H4 (cell line): ENCODE results near the gene SNX5. TPM values are rescaled to one million over a fixed set of nuclear protein-coding genes. Genes with fewer than 3 reads are reported as not detected.

Experiments
- DNase-seq: peaks from one replicate; pipeline ENCODE4 v3.0.0-alpha.2; 2015; ENCODE audit warnings: low spot score
- total RNA-seq: library from RNA; depleted of rRNA; stranded (reverse); fragments of >200 nt; shearing (Covaris generic); gene quantifications from 2 replicates; pipeline ENCODE4 v1.2.3, GENCODE V29; 2014; rRNA removed

SNX5 gene
- total RNA-seq = 85.0 and 114 TPM in 2 replicates

DNA sequence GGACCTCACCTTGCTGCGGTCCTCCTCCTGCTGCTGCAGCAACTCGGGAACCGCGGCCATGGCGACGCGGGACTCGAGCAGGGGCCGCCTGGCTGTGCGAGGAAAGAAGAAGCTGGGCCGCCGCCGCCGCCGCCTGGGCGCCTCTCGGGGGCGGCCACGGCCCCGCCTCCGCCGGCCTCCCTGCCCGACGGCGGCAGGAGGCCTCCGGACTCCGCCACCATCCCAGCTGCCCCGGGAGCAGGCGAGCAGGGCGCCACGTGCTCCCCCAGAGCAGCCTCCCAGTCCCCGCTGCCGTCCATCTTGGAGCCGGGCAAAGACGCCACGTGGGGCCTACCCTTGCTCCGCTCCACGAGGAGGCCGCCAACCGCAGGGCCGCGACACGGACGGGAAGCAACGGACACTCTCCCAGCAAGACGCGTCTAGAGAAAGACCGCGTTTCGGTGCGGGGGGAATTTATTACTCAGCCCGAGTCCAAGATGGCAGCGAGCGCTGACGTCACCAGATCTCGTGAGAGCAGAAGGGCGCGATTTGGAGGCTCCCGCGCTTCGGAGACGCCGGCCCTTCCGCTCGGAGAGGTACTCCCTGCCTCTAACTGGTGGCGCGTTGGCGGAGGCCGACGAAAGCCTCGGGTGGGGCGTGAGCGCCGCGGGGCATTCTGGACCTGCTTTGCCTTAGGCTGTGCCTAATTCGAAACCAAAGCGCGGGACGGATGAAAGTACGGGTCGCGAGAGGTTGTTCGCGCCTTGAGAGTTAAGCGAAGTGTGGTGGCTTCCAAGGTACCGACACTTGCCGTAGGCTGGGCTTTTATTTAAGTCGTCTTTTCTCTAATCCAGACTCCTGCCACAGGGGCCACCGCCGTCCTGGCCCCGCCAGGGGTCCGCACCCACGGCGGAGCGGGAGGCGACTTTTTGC lies at the start of gene SNX5, which contains the start of gene MGME1:
Gene SNX5 (minus strand): TSS at position 429 of the 912 bp plus-strand sequence. CDS start 369 bp downstream, at position 60.
Gene MGME1 (plus strand): TSS at position 653 of the 912 bp plus-strand sequence. CDS start 842 bp downstream, outside the sequence.
- peak; percentile 99 for DNase-seq

DNA sequence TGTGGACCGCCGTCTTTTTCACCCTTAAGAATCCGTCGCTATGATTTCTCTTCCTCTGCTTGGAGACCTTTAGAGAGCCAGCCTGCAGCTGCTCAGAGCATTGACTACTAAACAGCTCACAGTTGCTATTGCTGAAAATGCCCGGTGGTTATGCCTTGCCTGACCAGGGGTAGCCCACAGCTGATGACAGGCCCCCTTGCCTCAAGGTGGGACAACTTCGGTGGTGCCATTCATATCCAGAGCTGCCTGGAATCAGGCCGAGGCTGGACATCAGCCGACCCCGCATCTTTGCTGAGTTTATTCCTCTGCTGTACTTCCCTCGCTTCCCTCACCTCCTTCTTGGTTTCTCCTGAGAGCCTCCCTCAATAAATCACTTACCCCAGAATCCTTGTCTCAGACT lies 49.5 kb upstream of the SNX5 start:
- no peak for DNase-seq

DNA sequence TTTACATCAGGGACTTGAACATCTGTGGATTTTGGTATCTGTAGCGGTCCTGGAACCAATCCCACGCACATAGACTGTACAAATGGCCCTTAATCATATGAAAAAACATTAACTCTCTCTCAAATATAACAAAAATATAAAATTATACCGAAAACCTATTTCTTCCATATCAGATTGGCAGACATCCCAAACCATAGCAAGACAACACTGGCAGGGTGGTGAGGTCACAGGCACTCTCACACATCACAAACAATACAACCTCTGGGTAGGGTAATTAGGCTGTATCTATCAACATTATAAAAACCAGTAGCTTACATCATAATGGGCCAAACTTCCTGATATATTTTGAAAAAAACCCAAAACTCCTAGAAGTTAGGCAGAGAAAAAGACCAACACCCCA lies 48.2 kb upstream of the SNX5 start:
- DNase-seq = no peak

DNA sequence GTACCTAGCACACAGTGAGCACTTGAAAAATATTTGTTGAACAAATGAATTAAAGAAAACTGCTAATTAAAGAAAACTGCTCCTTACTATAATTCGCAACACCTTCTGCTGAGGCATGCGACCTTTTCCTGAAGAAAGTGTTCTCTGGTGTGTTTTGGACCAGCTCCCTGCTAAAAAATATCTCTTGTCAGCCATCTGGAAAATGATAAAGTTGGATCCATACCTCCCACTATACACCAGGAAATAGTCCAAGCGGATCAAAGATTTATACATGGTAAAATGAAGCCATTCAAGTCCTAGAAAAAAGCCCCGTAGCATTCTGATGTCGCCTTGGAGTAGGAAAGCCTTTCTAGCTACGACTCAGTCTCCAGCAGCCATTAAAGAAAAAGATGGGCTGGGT lies 45.8 kb upstream of the SNX5 start:
- DNase-seq = no peak

DNA sequence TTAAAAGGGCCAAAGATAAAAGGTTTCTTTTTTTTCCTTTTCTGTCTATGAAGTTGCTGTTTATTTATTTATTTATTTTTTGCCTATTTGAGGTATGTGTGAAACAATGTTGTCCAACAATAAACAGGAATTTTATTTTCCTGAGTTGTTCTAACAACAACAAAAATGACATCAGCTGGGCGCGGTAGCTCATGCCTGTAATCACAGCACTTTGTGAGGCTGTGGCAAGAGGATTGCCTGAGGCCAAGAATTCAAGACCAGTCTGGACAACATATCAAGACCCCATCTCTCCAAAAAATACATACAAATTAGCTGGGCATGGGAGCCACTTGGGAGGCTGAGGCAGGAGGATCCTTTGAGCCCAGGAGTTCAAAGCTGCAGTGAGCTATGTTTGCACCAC lies 44.3 kb upstream of the SNX5 start:
- DNase-seq = no peak

DNA sequence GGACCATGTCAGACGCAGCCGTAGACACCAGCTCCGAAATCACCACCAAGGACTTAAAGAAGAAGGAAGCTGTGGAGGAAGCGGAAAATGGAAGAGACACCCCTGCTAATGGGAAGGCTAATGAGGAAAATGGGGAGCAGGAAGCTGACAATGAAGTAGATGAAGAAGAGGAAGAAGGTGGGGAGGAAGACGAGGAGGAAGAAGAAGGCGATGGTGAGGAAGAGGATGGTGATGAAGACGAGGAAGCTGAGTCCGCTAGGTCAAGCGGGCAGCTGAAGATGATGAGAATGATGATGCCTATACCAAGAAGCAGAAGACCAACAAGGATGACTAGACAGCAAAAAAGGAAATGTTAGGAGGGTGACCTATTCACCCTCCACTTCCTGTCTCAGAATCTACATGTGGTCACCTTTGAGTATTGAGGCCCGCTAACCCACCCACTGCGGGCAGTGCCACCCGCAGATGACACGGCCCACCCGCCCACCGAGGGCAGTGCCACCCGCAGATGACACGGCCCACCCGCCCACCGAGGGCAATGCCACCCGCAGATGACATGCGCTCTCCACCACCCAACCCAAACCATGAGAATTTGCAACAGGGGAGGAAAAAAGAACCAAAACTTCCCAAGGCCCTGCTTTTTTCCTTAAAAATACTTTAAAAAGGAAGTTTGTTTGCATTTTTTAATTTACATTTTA lies 43.5 kb upstream of the SNX5 start:
- DNase-seq = no peak

DNA sequence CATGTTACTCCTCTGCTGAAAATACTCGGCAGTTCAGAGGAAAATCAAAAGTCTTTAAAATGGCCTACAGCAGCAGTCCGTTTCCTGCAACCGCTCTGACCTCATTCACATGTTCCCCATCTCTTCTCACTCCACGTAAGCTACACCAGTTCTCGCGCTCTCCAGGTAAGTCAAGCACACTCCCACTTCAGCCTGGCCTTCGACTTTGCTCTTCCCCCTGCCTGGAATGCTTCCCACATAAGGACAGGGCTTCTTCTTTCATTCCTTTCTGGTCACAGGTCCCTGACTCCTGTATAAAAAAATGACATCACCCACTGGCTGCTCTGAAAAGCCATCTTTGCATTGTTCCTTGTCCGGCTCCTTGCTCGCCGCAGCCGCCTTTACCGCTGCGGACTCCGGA lies 42.9 kb upstream of the SNX5 start:
- no peak for DNase-seq

DNA sequence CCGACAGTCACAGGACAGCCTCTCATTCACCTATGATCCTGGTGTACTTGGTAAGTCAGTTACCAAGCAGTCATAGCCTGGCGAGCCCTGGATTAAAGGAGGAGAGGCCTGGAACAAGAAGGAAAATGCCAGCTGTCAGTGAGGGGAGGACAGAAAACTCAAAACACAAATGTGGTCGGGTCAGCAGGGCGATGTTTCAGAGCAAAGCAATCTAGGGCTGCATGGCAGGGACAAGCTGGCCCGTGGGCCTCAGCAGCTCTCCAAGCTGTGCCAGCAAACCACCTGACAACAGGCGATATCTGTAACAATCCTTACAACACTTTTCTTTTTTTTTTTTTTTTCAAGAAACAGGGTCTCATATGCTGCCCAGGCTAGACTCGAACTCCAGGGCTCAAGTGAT lies 40.5 kb upstream of the SNX5 start:
- no peak for DNase-seq

DNA sequence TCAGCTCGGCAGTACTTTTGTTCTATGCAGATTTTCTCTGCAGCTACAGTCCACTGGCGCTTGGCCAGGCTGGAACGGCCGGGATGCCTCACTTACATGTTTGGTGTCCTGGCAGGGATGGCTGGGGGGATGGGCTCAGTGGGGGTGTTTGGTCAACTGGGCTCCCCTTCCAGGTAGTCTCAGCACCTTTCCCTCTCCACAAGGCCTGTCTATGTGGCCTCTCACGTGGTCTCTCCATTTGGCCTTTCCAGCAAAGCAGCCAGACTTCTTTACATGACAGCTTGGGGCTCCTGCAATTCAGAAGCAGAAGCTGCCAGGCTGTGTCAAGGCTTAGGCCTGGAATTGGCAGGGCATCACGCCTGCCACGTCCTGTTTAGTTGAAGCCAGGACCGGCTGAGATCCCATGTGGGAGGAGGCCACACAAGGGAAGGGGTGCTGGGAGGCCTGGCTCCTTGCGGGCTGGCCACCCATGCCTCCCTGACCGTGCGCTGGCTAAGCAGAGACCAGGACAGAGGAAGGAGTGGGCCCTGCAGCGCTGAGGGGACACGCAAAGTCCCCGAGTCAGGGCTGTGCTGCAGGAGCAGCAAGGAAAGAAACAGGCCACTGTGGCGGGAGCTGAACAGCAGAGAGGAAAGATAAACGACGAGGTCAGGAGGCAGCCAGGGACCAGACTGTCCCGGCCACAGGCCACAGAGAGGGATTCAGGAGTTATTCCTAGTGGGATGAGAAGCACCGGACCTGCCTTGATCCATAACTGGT lies 39.1 kb upstream of the SNX5 start:
- no peak for DNase-seq

DNA sequence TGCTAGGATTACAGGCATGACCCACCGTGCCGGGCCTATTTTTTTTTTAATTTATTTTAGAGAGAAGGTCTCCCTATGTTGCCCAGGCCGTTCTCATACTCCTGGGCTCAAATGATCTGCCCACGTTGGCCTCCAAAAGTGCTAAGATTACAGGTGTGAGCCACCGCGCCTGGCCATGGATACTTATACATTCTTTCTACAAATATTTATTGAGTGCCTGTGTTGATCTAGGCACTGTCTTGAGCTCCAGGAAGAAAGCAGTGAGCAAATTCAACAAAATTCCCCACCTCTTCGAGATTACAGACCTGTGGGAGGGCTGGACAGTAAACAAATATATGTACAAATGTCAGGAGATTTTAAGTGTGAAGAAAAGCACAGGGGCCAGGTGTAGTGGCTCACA lies 38.1 kb upstream of the SNX5 start:
- no peak for DNase-seq

DNA sequence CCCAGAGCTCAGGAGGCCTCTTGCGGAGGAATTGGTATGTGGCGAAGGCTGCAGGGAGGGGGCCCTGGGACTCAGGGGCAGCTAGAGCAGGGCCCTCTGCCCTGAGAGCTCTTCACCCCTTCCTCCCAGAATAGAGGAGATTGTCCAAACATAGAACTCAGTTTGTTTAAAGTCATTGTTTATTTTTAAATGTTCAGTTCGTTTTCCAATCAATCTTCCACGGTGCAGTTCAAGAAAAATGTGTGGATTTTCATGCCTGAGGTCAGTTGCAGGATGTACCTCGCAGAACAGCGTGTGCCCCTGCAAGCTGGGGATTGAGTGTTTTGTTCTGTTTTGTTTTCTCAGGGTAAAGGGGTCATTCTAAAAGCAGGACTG lies 37.4 kb upstream of the SNX5 start:
- no peak for DNase-seq

DNA sequence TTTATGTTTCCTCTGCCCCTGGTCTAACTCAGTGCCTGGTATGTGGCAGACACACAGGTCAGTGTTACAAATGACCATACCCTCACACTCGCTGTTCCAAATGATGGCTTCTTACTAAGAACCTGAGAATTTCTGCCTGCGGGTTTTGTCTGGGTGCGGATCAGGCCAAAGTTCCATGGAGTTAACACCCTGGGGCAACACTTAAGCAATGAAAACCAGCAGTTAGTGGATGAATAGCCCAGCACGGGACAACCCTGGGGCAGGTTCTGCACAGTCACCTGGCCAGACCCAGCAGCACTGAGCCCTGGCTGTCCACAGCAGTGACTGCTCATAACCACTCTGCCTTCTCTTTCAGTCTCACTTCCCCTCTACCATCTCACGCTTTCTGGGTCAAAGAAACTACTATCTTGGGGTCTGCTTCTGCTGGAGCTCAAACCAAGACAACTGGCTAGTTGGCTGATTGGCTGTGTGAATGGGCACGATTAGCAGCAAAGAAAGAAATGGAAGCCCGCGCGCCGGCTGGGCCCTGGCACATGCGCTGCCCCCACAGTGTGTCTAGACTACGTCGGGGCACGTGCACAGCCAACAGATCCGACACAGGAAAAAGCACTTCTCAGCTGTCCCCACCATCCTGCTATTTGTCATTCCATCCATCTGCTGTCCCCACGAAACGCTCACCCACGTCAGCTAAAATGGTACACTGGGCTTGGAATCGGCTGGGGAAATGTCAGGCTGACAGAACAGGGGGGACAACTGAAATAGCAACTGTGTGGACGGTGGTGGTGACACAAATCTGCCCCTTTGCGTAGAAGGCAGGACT lies 36.8 kb upstream of the SNX5 start:
- DNase-seq = no peak

DNA sequence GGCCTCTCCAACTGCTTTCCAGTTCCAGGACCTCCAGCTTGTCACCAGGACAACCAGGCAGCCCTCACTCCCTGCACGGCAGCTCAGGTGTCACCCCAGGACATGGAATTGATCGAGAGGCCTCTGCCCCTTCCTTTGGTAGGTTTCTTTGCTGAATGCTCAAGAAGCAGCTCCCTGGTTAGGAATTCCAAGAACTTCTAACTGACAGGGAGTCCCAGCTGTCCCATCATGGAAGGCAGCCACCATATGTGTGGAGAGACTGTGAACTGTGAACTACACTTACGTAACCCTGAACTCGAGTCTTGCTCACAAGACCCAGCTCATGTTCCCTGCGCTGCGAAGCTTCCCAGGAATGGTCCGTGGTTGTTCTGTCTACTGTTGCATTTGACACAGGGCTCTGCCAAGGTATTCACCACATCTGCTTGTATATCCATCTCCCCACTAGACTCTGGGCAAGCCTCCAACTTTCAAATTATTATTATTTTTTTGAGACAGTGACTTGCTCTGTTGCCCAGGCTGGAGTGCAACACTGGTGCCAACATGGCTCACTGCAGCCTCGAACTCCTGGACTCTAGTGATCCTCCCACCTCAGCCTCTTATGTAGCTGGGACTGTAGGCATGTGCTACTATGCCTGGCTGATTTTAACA lies 35.9 kb upstream of the SNX5 start:
- peak; percentile 16 for DNase-seq

DNA sequence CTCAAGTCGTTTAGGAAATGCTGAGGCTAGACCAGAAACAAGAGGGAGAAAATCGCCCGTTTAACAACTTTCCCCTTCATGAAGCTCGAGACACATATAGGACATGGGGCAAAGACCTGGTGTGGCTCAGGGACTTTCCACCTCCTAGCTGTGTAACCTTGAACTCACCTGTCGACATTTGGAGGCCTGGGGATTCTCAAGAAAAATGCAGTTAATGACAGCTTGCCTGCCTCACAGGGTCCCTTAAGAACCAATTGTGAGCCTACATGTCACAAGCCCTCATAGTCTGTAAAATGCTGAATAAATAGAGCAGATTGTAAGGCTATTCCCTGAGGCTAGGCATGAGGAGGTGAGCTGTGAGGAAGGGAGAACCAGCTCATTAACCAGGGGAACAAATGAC lies 35.3 kb upstream of the SNX5 start:
- DNase-seq = no peak

DNA sequence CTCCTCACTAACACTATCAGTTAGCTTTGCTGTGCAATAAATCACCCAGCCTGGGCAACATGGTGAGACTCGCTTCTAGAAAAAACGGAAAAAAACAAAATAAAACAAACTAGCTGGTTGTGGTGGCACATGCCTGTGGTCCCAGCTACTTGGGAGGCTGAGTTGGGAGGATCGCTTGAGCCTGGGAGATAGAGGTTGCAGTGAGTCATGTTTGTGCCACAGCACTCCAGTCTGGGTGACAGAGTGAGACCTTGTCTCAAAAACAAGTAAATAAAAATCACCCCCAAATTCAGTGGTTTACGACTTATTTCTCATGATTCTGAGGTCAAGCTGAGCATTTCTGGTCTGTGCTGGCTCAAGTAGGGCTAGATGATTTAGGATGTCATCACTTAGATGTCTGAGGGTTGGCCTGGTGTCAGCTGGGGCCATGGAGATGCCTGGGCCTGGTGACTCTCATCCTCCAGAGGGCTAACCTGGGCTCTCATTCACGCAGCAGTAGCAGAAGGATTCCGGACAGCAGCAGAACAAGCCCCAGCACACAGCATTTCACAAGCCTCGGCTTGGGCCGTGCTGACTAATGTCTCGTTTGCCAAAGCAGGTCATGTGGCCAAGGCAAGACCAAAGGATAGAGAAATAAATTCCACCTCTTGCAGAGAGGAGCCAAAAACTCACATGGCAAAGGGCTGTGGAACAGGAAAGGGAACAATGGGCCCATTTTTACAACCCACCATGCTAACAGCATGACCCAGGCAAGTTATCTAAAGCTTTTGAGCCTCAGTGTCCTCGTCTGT lies 32.7 kb upstream of the SNX5 start:
- peak; percentile 54 for DNase-seq

DNA sequence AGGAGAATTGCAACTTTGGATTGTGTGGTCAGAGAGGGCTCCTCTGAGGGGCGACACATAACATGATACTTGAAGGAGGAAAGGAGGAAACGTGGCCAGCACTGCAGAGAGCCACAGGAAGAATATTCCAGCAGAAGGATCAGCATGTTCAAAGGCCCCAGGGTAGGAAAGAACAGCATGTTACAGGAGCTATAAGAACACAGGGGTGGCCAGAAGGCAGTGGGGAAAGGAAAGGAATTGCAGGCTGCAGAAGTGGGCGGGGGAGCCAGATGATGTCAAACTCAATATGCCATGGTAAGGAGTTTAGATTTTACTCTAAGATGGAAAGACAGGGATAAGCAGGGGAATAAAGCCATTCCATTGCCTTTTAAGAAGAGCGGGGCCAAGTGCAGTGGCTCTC lies 31.0 kb upstream of the SNX5 start:
- DNase-seq = no peak

DNA sequence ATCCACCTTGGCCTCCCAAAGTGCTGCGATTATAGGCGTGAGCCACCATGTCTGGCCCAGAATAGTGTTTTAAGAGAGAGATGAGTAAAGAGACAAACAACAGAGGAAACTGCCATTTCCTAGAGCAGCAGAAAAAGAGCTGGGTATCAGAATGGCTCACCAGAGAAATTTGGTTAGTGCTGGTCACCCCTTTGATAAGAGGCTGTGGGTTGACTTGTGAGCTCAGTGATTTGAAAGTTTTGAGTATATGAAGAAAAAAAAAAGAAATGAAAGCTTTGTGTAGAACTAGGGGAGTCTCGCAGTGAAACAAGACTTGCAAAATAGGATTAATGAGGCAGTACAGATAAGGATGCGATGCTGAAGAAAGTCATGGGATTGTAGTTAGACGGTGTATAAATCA lies 29.9 kb upstream of the SNX5 start:
- DNase-seq = no peak

DNA sequence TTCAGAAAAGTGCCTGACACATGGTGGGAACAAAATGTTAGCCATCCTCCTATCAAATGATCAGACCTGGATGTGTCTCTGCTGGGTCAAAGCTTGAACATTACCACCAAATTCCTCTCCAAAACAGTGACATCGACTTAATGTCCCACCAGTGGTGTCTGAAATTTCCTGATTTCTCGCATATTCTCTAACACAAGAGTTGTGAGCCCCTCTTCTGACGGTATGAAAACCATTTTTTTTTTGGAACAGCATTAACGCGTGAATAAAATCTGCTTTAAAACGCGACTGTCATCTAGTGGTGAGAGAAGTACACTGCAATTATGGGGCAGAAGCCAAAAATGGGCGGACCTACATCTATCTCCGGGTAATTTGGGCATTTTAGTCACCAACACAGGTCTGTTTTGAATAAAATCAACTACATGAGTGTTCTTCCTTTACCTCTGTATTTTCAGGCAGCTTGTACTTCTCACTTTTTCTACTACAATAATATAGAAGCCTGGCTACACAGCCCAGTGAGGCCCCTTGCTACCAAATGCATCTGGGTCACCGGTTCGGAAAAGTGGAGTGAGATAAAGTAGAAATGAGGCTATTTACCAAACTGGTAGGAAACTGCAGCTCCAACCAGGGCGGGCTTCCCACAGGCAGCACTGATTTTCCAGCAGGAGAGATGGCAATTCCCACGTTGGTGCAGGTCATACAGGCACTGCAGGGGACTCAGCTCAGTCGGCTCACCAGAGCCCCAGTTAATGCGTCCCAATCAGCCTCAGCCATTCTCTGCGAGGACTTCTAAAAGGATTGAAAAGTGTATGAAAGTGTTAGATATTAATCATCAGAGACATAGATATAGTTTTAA lies 27.6 kb upstream of the SNX5 start:
- peak; percentile 43 for DNase-seq

DNA sequence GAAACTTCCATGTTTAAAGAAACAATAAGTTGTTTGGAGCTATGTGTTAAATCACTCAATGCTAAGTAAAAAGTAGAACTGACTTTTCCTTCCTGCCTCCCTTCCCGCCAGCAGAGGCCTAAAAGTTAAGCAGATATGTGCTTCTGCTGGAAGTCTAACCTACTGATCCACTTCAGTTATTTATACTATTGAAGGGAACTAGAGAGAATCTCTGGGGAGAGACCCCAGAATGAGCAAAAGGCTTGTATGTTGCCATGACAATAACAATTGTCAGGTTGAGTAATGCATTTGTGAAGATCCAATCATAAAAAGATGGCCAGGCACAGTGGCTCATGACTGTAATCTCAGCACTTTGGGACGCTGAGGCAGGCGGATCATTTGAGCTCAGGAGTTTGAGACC lies 25.0 kb upstream of the SNX5 start:
- DNase-seq = no peak
